NCI-H2227 treated with DMSO at 0.1 percent for 48 hours (cell line): Measurements from ENCODE around the gene PGLYRP4.

Experiments used
- DNase-seq: peaks from one replicate; lab custom pipeline; 2025; lab: John Stamatoyannopoulos, UW

The PGLYRP4 gene

GRCh38 chr1:153288634-153289275 lies 59.9 kb downstream of the PGLYRP4 start:
- DNase-seq = no peak
